Nephron (organoid): ENCODE measurements around the gene TINCR.

ENCODE experiments used
- H3K27ac Mint-ChIP-seq, 3 experiments: 2 replicates each; pipeline ENCODE4 v1.8.0; 2020; ENCODE audit warnings: mixed read lengths in 3 of 3, mild to moderate bottlenecking in 2 of 3, moderate library complexity in 1 of 3
- H3K27me3 Mint-ChIP-seq: 2 replicates; pipeline ENCODE4 v1.8.0; 2021; ENCODE audit warnings: low read depth, mild to moderate bottlenecking, moderate library complexity, mixed read lengths
- H3K36me3 Mint-ChIP-seq: 2 replicates; pipeline ENCODE4 v1.8.0; 2020; ENCODE audit warnings: low read depth, mixed read lengths
- H3K4me1 Mint-ChIP-seq: 2 replicates; pipeline ENCODE4 v1.8.0; 2020; ENCODE audit warnings: mixed read lengths
- H3K4me3 Mint-ChIP-seq, 3 experiments: 2 replicates each; pipeline ENCODE4 v1.8.0; 2020; ENCODE audit warnings: mild to moderate bottlenecking in 3 of 3, mixed read lengths in 3 of 3, moderate library complexity in 2 of 3
- H3K9me3 Mint-ChIP-seq: 2 replicates; pipeline ENCODE4 v1.8.0; 2020; ENCODE audit warnings: mixed read lengths
- TF ChIP-seq, protein P1 (sequence below), 3 experiments: fragments of 200-600 bp; sonication (generic); IDR thresholded peaks; one replicate each; pipeline ENCODE4 v1.5.0; 2021; ENCODE audit warnings: antibody characterized with exemption in 3 of 3; ENCODE audit not compliant: unreplicated experiment in 3 of 3

Gene TINCR

GRCh38 chr19:5591476-5591875 lies 23.7 kb upstream of the TINCR start:
- TF ChIP-seq, protein P1, sequence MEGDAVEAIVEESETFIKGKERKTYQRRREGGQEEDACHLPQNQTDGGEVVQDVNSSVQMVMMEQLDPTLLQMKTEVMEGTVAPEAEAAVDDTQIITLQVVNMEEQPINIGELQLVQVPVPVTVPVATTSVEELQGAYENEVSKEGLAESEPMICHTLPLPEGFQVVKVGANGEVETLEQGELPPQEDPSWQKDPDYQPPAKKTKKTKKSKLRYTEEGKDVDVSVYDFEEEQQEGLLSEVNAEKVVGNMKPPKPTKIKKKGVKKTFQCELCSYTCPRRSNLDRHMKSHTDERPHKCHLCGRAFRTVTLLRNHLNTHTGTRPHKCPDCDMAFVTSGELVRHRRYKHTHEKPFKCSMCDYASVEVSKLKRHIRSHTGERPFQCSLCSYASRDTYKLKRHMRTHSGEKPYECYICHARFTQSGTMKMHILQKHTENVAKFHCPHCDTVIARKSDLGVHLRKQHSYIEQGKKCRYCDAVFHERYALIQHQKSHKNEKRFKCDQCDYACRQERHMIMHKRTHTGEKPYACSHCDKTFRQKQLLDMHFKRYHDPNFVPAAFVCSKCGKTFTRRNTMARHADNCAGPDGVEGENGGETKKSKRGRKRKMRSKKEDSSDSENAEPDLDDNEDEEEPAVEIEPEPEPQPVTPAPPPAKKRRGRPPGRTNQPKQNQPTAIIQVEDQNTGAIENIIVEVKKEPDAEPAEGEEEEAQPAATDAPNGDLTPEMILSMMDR (IDR thresholded peaks at IDR 0.05; ENCODE audit: unreplicated experiment in 3 of 3): no peak
- Mint-ChIP-seq H3K36me3 (peaks cover 74% of the 10 kb centered on the region), H3K27me3 (no peaks in the 10 kb centered on the region), H3K27ac (no peak overlapping the region), H3K4me3 (no peak overlapping the region), H3K4me1 (peaks cover 4% of the 10 kb centered on the region), H3K9me3 (no peaks in the 10 kb centered on the region)

DNA sequence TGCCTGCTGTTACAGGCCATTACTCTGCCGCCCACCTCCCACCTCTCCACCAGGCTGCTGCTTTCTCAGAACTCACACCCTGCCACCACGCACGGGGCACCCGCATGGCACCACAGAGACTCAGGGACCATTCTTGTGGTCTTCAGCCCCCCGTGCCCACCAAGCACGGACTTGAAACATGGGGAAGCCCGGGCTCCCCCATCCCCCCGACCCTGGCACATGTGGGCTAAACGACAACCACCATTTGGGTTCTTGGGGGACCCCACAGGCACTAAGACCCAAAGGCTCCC lies 23.1 kb upstream of the TINCR start:
- H3K9me3 Mint-ChIP-seq: no peaks in the 10 kb centered on the region
- H3K27ac Mint-ChIP-seq: no peak overlapping the region
- H3K4me1 Mint-ChIP-seq: peaks cover 11% of the 10 kb centered on the region
- H3K36me3 Mint-ChIP-seq: peaks cover 71% of the 10 kb centered on the region
- no peak overlapping the region for H3K4me3 Mint-ChIP-seq
- H3K27me3 Mint-ChIP-seq: no peaks in the 10 kb centered on the region
- TF ChIP-seq, protein P1 (IDR thresholded peaks at IDR 0.05; ENCODE audit: unreplicated experiment in 3 of 3): no peak

- Mint-ChIP-seq H3K36me3 (peaks cover 69% of the 10 kb centered on the region), H3K9me3 (no peaks in the 10 kb centered on the region), H3K27me3 (no peaks in the 10 kb centered on the region), H3K4me3 (no peak overlapping the region), H3K27ac (no peak overlapping the region), H3K4me1 (peaks cover 16% of the 10 kb centered on the region)
- TF ChIP-seq, protein P1 (IDR thresholded peaks at IDR 0.05; ENCODE audit: unreplicated experiment in 3 of 3): no peak
Measured at GRCh38 chr19:5590151-5590864, 22.6 kb upstream of the TINCR start.

GRCh38 chr19:5588906-5589676 lies 21.3 kb upstream of the TINCR start:
- peaks cover 61% of the 10 kb centered on the region for H3K36me3 Mint-ChIP-seq
- no peaks in the 10 kb centered on the region for H3K27me3 Mint-ChIP-seq
- H3K4me1 Mint-ChIP-seq: peaks cover 16% of the 10 kb centered on the region
- H3K9me3 Mint-ChIP-seq: no peaks in the 10 kb centered on the region
- TF ChIP-seq, protein P1 (IDR thresholded peaks at IDR 0.05; ENCODE audit: unreplicated experiment in 3 of 3): no peak
- no peak overlapping the region for H3K4me3 Mint-ChIP-seq
- peak overlapping the region in 1 of 3 experiments; percentile 94 for H3K27ac Mint-ChIP-seq

DNA sequence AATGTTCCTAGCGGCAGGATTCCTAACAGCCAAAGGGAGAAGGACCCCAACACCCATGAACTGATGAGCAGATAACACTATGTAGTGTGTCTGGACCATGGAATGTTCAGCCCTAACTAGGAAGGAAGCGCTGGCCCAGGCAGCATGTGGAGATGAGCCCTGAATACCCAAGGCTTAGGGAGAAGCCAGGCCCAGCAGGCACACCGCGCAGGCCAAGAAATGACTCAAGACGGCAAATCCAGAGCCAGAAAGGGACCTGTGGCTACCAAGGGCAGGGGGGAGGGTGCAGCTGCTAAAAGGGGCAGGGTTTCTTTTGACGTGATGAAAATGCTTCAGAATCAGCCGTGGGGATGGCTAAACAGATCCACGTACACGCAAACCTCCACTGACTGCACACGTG lies 20.7 kb upstream of the TINCR start:
- Mint-ChIP-seq H3K36me3 (peaks cover 59% of the 10 kb centered on the region), H3K27ac (peak overlapping the region in 1 of 3 experiments; percentile 20), H3K4me3 (no peak overlapping the region), H3K4me1 (peaks cover 16% of the 10 kb centered on the region), H3K27me3 (no peaks in the 10 kb centered on the region), H3K9me3 (no peaks in the 10 kb centered on the region)
- TF ChIP-seq, protein P1 (IDR thresholded peaks at IDR 0.05; ENCODE audit: unreplicated experiment in 3 of 3): no peak
